ENCODE measurements around the gene RNF151. TPM values are rescaled to one million over a fixed set of nuclear protein-coding genes. Genes with fewer than 3 reads are reported as not detected.
A peak's percentile ranks its signal among the peaks of the same experiment; 100 is the strongest.

Gene RNF151
- total and polyA plus RNA-seq, 10 of the 15 experiments (the other 5 are each of a cell fraction or from before 2014, with no cell fraction given): 0.17 to 0.56 TPM; not detected in 8

- no peaks in the 10 kb centered on the region; a peak in 1 of 4 replicates for H3K27me3 ChIP-seq (replicated peaks in 1 of 2; ENCODE audit: control insufficient read depth in 2 of 2, insufficient read depth in 2 of 2, low read length in 1 of 2)
- peak within 1 kb of the TSS; percentile 89 for H3K9ac ChIP-seq (ENCODE audit: control insufficient read depth, insufficient read depth, low read length)
- ChIA-PET RAD21 (ENCODE audit: unreplicated experiment) (interaction anchor here (1.0 to 1.1 kb wide), 2 partner anchors 177 to 181 kb away, joined by 4 read pairs; partner anchors contain the start of genes NUBP2 and SPSB3), CTCF (interaction anchor here (0.9 kb wide), 1 partner anchor 44 kb away, joined by 3 read pairs; no protein-coding TSS in a partner anchor), SMC1A (ENCODE audit: uncharacterized antibody, unreplicated experiment) (no interaction called here), POLR2A (interaction anchor here (0.7 to 1.8 kb wide), 4 partner anchors 12 to 22 kb away, joined by 3 to 4 read pairs (median 3); partner anchors contain the start of genes MSRB1, NOXO1 and TBL3)
- peaks cover 19% of the 10 kb centered on the region for H3K4me1 ChIP-seq (ENCODE audit: control insufficient read depth, insufficient read depth, low read length)
- H3K9me3 ChIP-seq (replicated peaks; ENCODE audit: control insufficient read depth, insufficient read depth, low read length): no peaks in the 10 kb centered on the region
- peak within 1 kb of the TSS; percentile 95 for H2AFZ ChIP-seq (ENCODE audit: control insufficient read depth, low read depth, low read length)
- intact Hi-C loops (cut with micrococcal nuclease; ENCODE audit: unreplicated experiment) (no loop called here), in situ Hi-C loops (cut with MboI) (no loop called here)
- peak within 1 kb of the TSS; percentile 77 for H3K27ac ChIP-seq (ENCODE audit: control insufficient read depth, insufficient read depth)
- peak within 1 kb of the TSS; percentile 83 for H3K4me3 ChIP-seq
- peaks cover 6% of the 10 kb centered on the region; the same call in 1 of the 2 replicates for H4K20me1 ChIP-seq (ENCODE audit: control insufficient read depth, insufficient read depth)
- DNase-seq (ENCODE audit: low read depth, low spot score): peak; percentile 41
- peak; percentile 83 for FAIRE-seq
- peak; percentile 81 for ATAC-seq
- H3K4me2 ChIP-seq (ENCODE audit: control insufficient read depth, insufficient read depth): peak within 1 kb of the TSS; percentile 89
- peaks cover 11 to 13% of the 10 kb centered on the region in 2 experiments; a peak in 3 of 4 replicates for H3K36me3 ChIP-seq (ENCODE audit: control insufficient read depth in 2 of 2, insufficient read depth in 2 of 2, low read length in 1 of 2)
- WGBS (ENCODE audit: insufficient coverage, insufficient replicate concordance, low lambda C conversion rate, missing lambda C conversion rate): under 1% methylated on average over 74 of the region's 79 CpGs
- no TSS peak for BruUV-seq (replicated peaks)
- peaks cover 47% of the 10 kb centered on the region for H3K79me2 ChIP-seq (ENCODE audit: control insufficient read depth, insufficient read depth, low read length)
- no peak for TF ChIP-seq RELB (IDR thresholded peaks at IDR 0.05; ENCODE audit: low read depth)
- 0 out of 2 replicates have a peak, but pooled peaks have one; percentile 57 for TF ChIP-seq IRF3 (IDR thresholded peaks at IDR 0.05)
- TF ChIP-seq SMC3 (IDR thresholded peaks at IDR 0.05; ENCODE audit: borderline replicate concordance, low read length): peak; percentile 41; the same call in 1 of the 2 replicates
- TF ChIP-seq CHD2 (IDR thresholded peaks at IDR 0.05; ENCODE audit: borderline replicate concordance, low read depth, low read length): no peak
- peak; percentile 24 to 72; a peak in 2 of 4 replicates for TF ChIP-seq BHLHE40 (IDR thresholded peaks at IDR 0.05; ENCODE audit: borderline replicate concordance in 1 of 2, low read depth in 2 of 2, low read length in 1 of 2)
- TF ChIP-seq CHD1 (IDR thresholded peaks at IDR 0.05; ENCODE audit: low read depth, low read length): no peak
- TF ChIP-seq MYB (IDR thresholded peaks at IDR 0.05; ENCODE audit: borderline replicate concordance, low read depth, low read length): no peak
- no peak for TF ChIP-seq SUPT20H (IDR thresholded peaks at IDR 0.05; ENCODE audit: borderline replicate concordance, control insufficient read depth, low read depth, low read length)
- TF ChIP-seq ZNF592 (IDR thresholded peaks at IDR 0.05): no peak
- TF ChIP-seq SP1 (IDR thresholded peaks at IDR 0.05; ENCODE audit: low read depth, low read length): peak; percentile 14
- no peak for TF ChIP-seq SKIL (IDR thresholded peaks at IDR 0.05; ENCODE audit: low read depth, poor library complexity, severe bottlenecking)
- peak; percentile 70 for TF ChIP-seq NRF1 (conservative IDR thresholded peaks at IDR 0.05; ENCODE audit: low read depth, low read length)
These were observed 7.2 kb upstream of the RNF151 start, which contains the start of gene NDUFB10 for GRCh38 chr16:1959269-1960039. Gene NDUFB10, plus strand, starts transcription at chr16:1959538. Its CDS starts 87 bp downstream, at chr16:1959625.

Measured in GM12878 (cell line).